HCT116 (cell line): Measurements from ENCODE around the gene MICAL1. TPM values are rescaled to one million over a fixed set of nuclear protein-coding genes. Genes with fewer than 3 reads are reported as not detected.
A peak's percentile ranks its signal among the peaks of the same experiment; 100 is the strongest.

ENCODE experiments used
- ATAC-seq: fragments of 200-7000 bp; cut with Tn5 transposase; 2 replicates; pipeline ENCODE4 v1.9.1; 2020; ENCODE audit warnings: mild to moderate bottlenecking, moderate library complexity
- BruUV-seq: library from RNA; stranded (reverse); fragments of 400-500 nt; replicated peaks from 2 replicates; lab custom pipeline; 2021; lab: Mats Ljungman, UMichigan
- CTCF ChIA-PET: fragments of 300-600 bp; sonication (Branson Sonifier 250); formaldehyde crosslinking; loops from one replicate; lab custom pipeline; 2021; ENCODE audit warnings: antibody characterized with exemption; lab: Charles Lee
- POLR2A ChIA-PET: fragments of 300-600, 350-600 bp; sonication (Branson Sonifier 250); formaldehyde crosslinking; loops from one replicate; lab custom pipeline; 2021; ENCODE audit warnings: antibody characterized with exemption; lab: Charles Lee
- RAD21 ChIA-PET, 2 experiments: fragments of 300-600 bp; sonication (Branson Sonifier 250); formaldehyde crosslinking; loops; one replicate each; lab custom pipeline; 2023; ENCODE audit warnings: low total read pairs in 2 of 2; ENCODE audit not compliant: uncharacterized antibody in 2 of 2, unreplicated experiment in 2 of 2, low non-redundant PET in 1 of 2; lab: Charles Lee
- DNase-seq: peaks from one replicate; pipeline ENCODE4 v3.0.0-alpha.2; 2010; ENCODE audit warnings: low read depth, low spot score
- H2AFZ ChIP-seq: fragments of 200-600 bp; shearing (Covaris generic), sonication (generic); 2 replicates; pipeline ENCODE4 v1.6.1; 2017; ENCODE audit warnings: low read depth, mixed run types, mixed read lengths, antibody characterized with exemption, low read length; ENCODE audit not compliant: poor library complexity, severe bottlenecking
- H3K27ac ChIP-seq: 2 replicates; pipeline ENCODE4 v1.5.1; 2012; ENCODE audit warnings: low read depth, low read length
- H3K27me3 ChIP-seq: fragments of 200-600 bp; sonication (generic); 2 replicates; pipeline ENCODE4 v1.6.1; 2016; ENCODE audit warnings: mixed run types, low read length, mixed read lengths; ENCODE audit not compliant: insufficient read depth
- H3K36me3 ChIP-seq, 2 experiments: fragments of 200-500 bp in 1 of 2; fragments of 200-600 bp in 1 of 2; sonication (Bioruptor generic) in 1 of 2; sonication (generic) in 1 of 2; 2 replicates each; pipeline versions ENCODE4 v1.5.1 to v1.6.1; 2014 to 2016; ENCODE audit warnings: low read length in 2 of 2, inconsistent platforms in 1 of 2, mixed read lengths in 1 of 2, mixed run types in 1 of 2; ENCODE audit not compliant: insufficient read depth in 2 of 2, control insufficient read depth in 1 of 2
- H3K4me1 ChIP-seq, 2 experiments: fragments of 200-600 bp in 1 of 2; sonication (generic) in 1 of 2; 2 replicates each; pipeline versions ENCODE4 v1.5.1 to v1.6.1; 2012 to 2017; ENCODE audit warnings: low read length in 2 of 2, inconsistent platforms in 1 of 2, mild to moderate bottlenecking in 1 of 2, mixed read lengths in 1 of 2, mixed run types in 1 of 2, moderate library complexity in 1 of 2; ENCODE audit not compliant: insufficient read depth in 2 of 2, control insufficient read depth in 1 of 2
- H3K4me2 ChIP-seq: fragments of 200-600 bp; sonication (generic); 2 replicates; pipeline ENCODE4 v1.6.1; 2017; ENCODE audit warnings: mixed run types, low read length, mixed read lengths
- H3K4me3 ChIP-seq, 2 experiments: fragments of 200-600 bp in 1 of 2; sonication (generic) in 1 of 2; replicated peaks in 1 of 2; 2 replicates each; pipeline ENCODE4 v1.5.1; 2011 to 2016; ENCODE audit warnings: low read length in 2 of 2, control low read depth in 1 of 2, low read depth in 1 of 2, mild to moderate bottlenecking in 1 of 2, mixed read lengths in 1 of 2, mixed run types in 1 of 2
- H3K79me2 ChIP-seq: fragments of 200-600 bp; sonication (generic); 2 replicates; pipeline ENCODE4 v1.6.1; 2017; ENCODE audit warnings: mild to moderate bottlenecking, mixed run types, low read length, moderate library complexity, mixed read lengths; ENCODE audit not compliant: insufficient read depth
- H3K9ac ChIP-seq: fragments of 200-600 bp; sonication (generic); 2 replicates; pipeline ENCODE4 v1.6.1; 2016; ENCODE audit warnings: low read length, mixed read lengths
- H3K9me2 ChIP-seq: fragments of 200-600 bp; sonication (generic), shearing (Covaris generic); 2 replicates; pipeline ENCODE4 v1.6.1; 2017; ENCODE audit warnings: mixed run types, mild to moderate bottlenecking, moderate library complexity; ENCODE audit not compliant: insufficient read depth
- H3K9me3 ChIP-seq, 2 experiments: fragments of 200-500 bp in 1 of 2; fragments of 200-600 bp in 1 of 2; sonication (Bioruptor generic) in 1 of 2; sonication (generic) in 1 of 2; 2 replicates each; pipeline ENCODE4 v1.6.1; 2014 to 2017; ENCODE audit warnings: low read length in 2 of 2, mixed read lengths in 2 of 2, inconsistent platforms in 1 of 2, low read depth in 1 of 2, mild to moderate bottlenecking in 1 of 2, mixed run types in 1 of 2, moderate library complexity in 1 of 2; ENCODE audit not compliant: control insufficient read depth in 1 of 2, insufficient read depth in 1 of 2
- H4K20me1 ChIP-seq: fragments of 200-600 bp; sonication (generic), shearing (Covaris generic); 2 replicates; pipeline ENCODE4 v1.6.1; 2017; ENCODE audit warnings: mixed run types, mild to moderate bottlenecking, moderate library complexity; ENCODE audit not compliant: insufficient read depth
- ATF3 ChIP-seq: IDR thresholded peaks from 2 replicates; pipeline ENCODE4 v1.6.1; 2012
- CBX3 ChIP-seq: IDR thresholded peaks from 2 replicates; pipeline ENCODE4 v1.6.1; 2012; ENCODE audit warnings: low read depth
- EGR1 ChIP-seq: IDR thresholded peaks from 2 replicates; pipeline ENCODE4 v1.6.1; 2012; ENCODE audit warnings: low read depth
- ELF1 ChIP-seq: IDR thresholded peaks from 2 replicates; pipeline ENCODE4 v1.6.1; 2012; ENCODE audit warnings: low read depth, borderline replicate concordance
- EZH2phosphoT487 ChIP-seq: fragments of 200-600 bp; IDR thresholded peaks from 2 replicates; pipeline ENCODE4 v1.6.1; 2018; ENCODE audit warnings: antibody characterized with exemption, borderline replicate concordance
- MAX ChIP-seq: IDR thresholded peaks from 2 replicates; pipeline ENCODE4 v1.6.1; 2012
- POLR2AphosphoS5 ChIP-seq: IDR thresholded peaks from 2 replicates; pipeline ENCODE4 v1.6.1; 2011; ENCODE audit warnings: mild to moderate bottlenecking, low read depth, low read length, moderate library complexity
- RAD21 ChIP-seq: IDR thresholded peaks from 2 replicates; pipeline ENCODE4 v1.6.1; 2012; ENCODE audit warnings: low read depth, mild to moderate bottlenecking
- SIN3A ChIP-seq: IDR thresholded peaks from 2 replicates; pipeline ENCODE4 v1.6.1; 2012; ENCODE audit warnings: low read depth
- SRF ChIP-seq: IDR thresholded peaks from 2 replicates; pipeline ENCODE4 v1.6.1; 2012; ENCODE audit warnings: low read depth
- ZFX ChIP-seq: fragments of 450-650 bp; IDR thresholded peaks from 2 replicates; pipeline ENCODE4 v1.6.1; 2017
- ZNF274 ChIP-seq: fragments of 200-500 bp; sonication (Bioruptor generic); IDR thresholded peaks from 2 replicates; pipeline ENCODE4 v1.6.1; 2014; ENCODE audit warnings: mild to moderate bottlenecking, low read depth, low read length, inconsistent platforms
- intact Hi-C: fragments of 100-400 bp; cut with micrococcal nuclease; formaldehyde crosslinking; loops from 2 replicates; pipeline ENCODE4 v1.10.0; 2022
- total RNA-seq: library from RNA; stranded (reverse); gene quantifications from one replicate; pipeline ENCODE4 v1.2.1, GENCODE V29; 2021; ENCODE audit not compliant: unreplicated experiment
- TF ChIP-seq, protein P1 (sequence below): IDR thresholded peaks from 2 replicates; pipeline ENCODE4 v1.6.1; 2012; ENCODE audit warnings: low read depth
- TF ChIP-seq, protein P2 (sequence below), 3 experiments: fragments of 200-600 bp in 1 of 3; sonication (generic) in 1 of 3; IDR thresholded peaks in 2 of 3; conservative IDR thresholded peaks in 1 of 3; 2 replicates each; pipeline ENCODE4 v1.5.1; 2012 to 2017; ENCODE audit warnings: low read depth in 2 of 3, low read length in 2 of 3, antibody characterized with exemption in 1 of 3, borderline replicate concordance in 1 of 3, control low read depth in 1 of 3, mild to moderate bottlenecking in 1 of 3, mixed read lengths in 1 of 3, mixed run types in 1 of 3, moderate library complexity in 1 of 3; ENCODE audit not compliant: insufficient read depth in 1 of 3

The MICAL1 gene
- total RNA-seq, 1 experiment from 2014 or later: 23.9 TPM

GRCh38 chr6:109443425-109443950, 12.1 kb downstream of the MICAL1 start (continued):
- TF ChIP-seq, protein P1, sequence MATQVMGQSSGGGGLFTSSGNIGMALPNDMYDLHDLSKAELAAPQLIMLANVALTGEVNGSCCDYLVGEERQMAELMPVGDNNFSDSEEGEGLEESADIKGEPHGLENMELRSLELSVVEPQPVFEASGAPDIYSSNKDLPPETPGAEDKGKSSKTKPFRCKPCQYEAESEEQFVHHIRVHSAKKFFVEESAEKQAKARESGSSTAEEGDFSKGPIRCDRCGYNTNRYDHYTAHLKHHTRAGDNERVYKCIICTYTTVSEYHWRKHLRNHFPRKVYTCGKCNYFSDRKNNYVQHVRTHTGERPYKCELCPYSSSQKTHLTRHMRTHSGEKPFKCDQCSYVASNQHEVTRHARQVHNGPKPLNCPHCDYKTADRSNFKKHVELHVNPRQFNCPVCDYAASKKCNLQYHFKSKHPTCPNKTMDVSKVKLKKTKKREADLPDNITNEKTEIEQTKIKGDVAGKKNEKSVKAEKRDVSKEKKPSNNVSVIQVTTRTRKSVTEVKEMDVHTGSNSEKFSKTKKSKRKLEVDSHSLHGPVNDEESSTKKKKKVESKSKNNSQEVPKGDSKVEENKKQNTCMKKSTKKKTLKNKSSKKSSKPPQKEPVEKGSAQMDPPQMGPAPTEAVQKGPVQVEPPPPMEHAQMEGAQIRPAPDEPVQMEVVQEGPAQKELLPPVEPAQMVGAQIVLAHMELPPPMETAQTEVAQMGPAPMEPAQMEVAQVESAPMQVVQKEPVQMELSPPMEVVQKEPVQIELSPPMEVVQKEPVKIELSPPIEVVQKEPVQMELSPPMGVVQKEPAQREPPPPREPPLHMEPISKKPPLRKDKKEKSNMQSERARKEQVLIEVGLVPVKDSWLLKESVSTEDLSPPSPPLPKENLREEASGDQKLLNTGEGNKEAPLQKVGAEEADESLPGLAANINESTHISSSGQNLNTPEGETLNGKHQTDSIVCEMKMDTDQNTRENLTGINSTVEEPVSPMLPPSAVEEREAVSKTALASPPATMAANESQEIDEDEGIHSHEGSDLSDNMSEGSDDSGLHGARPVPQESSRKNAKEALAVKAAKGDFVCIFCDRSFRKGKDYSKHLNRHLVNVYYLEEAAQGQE: no peak
- TF ChIP-seq CBX3 (no peak), MAX (no peak), ATF3 (no peak), EZH2phosphoT487 (no peak)
- TF ChIP-seq, all 23 proteins: peak for 0

DNA sequence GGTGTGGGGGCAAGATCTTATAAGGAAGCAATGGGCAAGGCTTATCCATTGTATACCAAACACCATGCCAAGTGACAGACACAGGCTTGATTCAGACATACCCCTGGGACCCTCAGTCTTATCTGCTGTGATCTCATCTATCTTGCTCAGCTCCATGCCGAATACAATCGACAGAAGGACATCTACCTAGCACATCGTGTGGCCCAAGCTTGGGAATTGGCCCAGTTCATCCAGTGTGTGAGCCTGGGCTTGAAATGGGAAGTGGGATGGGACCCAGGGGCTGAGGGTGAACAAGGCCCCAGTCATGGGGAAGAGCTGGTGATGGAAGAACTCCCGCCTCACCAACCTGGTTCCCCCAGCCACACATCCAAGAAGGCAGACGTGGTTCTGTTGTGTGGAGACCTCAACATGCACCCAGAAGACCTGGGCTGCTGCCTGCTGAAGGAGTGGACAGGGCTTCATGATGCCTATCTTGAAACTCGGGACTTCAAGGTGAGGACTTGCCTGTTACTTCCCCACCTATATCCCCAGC, 13.1 kb downstream of the MICAL1 start:
- Histone ChIP-seq H3K4me3 (no peak overlapping the region), H3K36me3 (peaks cover 0 to 6% of the 10 kb centered on the region in 2 experiments; a peak in 2 of 4 replicates), H3K9me3 (no peaks in the 10 kb centered on the region), H4K20me1 (no peaks in the 10 kb centered on the region), H3K9me2 (no peaks in the 10 kb centered on the region), H3K4me1 (peaks cover 9 to 21% of the 10 kb centered on the region in 2 experiments), H3K27ac (no peak overlapping the region; the same call in 1 of the 2 replicates), H3K4me2 (peak overlapping the region; percentile 87; the same call in 1 of the 2 replicates), H2AFZ (no peak overlapping the region), H3K79me2 (peaks cover 14% of the 10 kb centered on the region), H3K27me3 (no peaks in the 10 kb centered on the region), H3K9ac (no peak overlapping the region)
- ChIA-PET RAD21 (no interaction called here), POLR2A (interaction anchor here (1.1 to 1.6 kb wide), 2 partner anchors 11 to 13 kb away, joined by 3 to 5 read pairs; partner anchors contain the start of gene MICAL1), CTCF (interaction anchor here (2.2 kb wide), 1 partner anchor 255 kb away, joined by 13 read pairs; no protein-coding TSS in a partner anchor)
- no peak for ATAC-seq
- intact Hi-C loops: loop anchor here (5.0 kb wide), 1 partner anchor 255 kb away; no protein-coding TSS in a partner anchor
- BruUV-seq: no TSS peak
- DNase-seq: no peak
- TF ChIP-seq, protein P2, sequence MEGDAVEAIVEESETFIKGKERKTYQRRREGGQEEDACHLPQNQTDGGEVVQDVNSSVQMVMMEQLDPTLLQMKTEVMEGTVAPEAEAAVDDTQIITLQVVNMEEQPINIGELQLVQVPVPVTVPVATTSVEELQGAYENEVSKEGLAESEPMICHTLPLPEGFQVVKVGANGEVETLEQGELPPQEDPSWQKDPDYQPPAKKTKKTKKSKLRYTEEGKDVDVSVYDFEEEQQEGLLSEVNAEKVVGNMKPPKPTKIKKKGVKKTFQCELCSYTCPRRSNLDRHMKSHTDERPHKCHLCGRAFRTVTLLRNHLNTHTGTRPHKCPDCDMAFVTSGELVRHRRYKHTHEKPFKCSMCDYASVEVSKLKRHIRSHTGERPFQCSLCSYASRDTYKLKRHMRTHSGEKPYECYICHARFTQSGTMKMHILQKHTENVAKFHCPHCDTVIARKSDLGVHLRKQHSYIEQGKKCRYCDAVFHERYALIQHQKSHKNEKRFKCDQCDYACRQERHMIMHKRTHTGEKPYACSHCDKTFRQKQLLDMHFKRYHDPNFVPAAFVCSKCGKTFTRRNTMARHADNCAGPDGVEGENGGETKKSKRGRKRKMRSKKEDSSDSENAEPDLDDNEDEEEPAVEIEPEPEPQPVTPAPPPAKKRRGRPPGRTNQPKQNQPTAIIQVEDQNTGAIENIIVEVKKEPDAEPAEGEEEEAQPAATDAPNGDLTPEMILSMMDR (IDR thresholded peaks at IDR 0.05 in 2 of 3, conservative IDR thresholded peaks at IDR 0.05 in 1 of 3; ENCODE audit: borderline replicate concordance in 1 of 3, insufficient read depth in 1 of 3, low read depth in 2 of 3, low read length in 2 of 3): no peak
- TF ChIP-seq SIN3A (no peak), EGR1 (no peak), ZFX (no peak), POLR2AphosphoS5 (no peak), RAD21 (no peak), EZH2phosphoT487 (no peak), ZNF274 (no peak), SRF (no peak), MAX (no peak), ELF1 (no peak)
